ENCODE results near the gene MAN1A1.
"Not testable (repeated sequence)": the region's sequence is repeated elsewhere in the genome, so short reads cannot be mapped to it uniquely, and the experiment has no call there.

- TF ChIP-seq CTCF, POLR2A (IDR thresholded peaks at IDR 0.05): not testable (repeated sequence)
Observed at GRCh38 chr6:119156082-119156481, 193.5 kb downstream of the MAN1A1 start.

Measured in esophagus squamous epithelium (tissue), 4 donors.